ENCODE data around the gene EPX. TPM values are rescaled to one million over a fixed set of nuclear protein-coding genes. Genes with fewer than 3 reads are reported as not detected.

EPX gene
- total RNA-seq, 6 experiments from 2014 or later: not detected

- Mint-ChIP-seq H3K9me3 (no peaks in the 10 kb centered on the region), H3K27me3 (ENCODE audit: insufficient read depth) (peaks cover 23% of the 10 kb centered on the region), H3K4me1 (ENCODE audit: low read depth) (peaks cover 27% of the 10 kb centered on the region), H3K36me3 (ENCODE audit: low read depth) (no peaks in the 10 kb centered on the region), H3K4me3 (no peak overlapping the region), H3K27ac (no peak overlapping the region)
- DNase-seq: no peak
- no peak for TF ChIP-seq CTCF (IDR thresholded peaks at IDR 0.05)
Observed at GRCh38 chr17:58234512-58234911, 42.0 kb downstream of the EPX start.

DNA sequence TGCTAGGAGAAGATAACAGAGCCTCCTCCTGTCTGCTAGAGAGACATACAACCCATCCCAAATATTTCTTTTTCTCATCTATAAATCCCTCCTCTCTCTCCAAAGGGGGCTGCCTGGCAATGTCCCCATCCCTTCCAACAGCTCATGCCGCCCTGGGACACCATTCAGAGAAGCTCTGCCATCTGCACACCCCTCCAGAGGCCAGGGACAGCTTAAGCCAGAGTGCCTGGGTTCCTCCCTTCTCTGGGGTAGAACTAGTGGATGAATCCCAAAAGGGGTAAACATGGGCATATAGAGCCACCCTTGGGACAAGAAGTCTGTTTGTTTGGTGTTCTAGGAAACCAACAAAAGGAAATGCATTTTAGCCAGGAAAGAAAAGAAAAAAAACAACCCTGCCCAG is 43.3 kb downstream of the EPX start:
- Mint-ChIP-seq H3K4me1 (ENCODE audit: low read depth) (peaks cover 24% of the 10 kb centered on the region), H3K4me3 (no peak overlapping the region), H3K36me3 (ENCODE audit: low read depth) (no peaks in the 10 kb centered on the region), H3K9me3 (no peaks in the 10 kb centered on the region), H3K27ac (no peak overlapping the region), H3K27me3 (ENCODE audit: insufficient read depth) (peaks cover 33% of the 10 kb centered on the region)
- no peak for TF ChIP-seq CTCF (IDR thresholded peaks at IDR 0.05)
- no peak for DNase-seq

DNA sequence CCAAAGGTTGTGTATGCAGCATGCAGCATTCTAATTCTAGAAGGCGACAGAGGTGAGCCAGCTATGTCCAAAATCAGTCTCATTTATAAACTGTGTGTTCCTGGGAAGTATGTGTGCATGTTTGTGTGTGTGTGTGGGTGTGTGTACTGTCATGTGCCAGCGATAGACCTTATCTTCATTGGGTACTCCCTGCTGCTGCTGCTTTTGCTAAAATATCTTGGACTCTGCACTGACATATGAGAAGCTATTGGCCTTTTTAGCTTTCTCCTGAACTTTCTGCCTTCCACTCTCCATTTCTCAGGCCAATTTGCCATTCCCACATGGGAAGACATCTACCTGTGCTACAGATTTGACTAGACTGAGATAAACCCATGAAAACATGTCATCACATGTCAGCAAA is 43.9 kb downstream of the EPX start:
- Mint-ChIP-seq H3K36me3 (ENCODE audit: low read depth) (no peaks in the 10 kb centered on the region), H3K27me3 (ENCODE audit: insufficient read depth) (peaks cover 35% of the 10 kb centered on the region), H3K4me1 (ENCODE audit: low read depth) (peaks cover 19% of the 10 kb centered on the region), H3K4me3 (no peak overlapping the region), H3K27ac (no peak overlapping the region), H3K9me3 (no peaks in the 10 kb centered on the region)
- DNase-seq: no peak
- TF ChIP-seq CTCF (IDR thresholded peaks at IDR 0.05): no peak

- Mint-ChIP-seq H3K36me3 (ENCODE audit: low read depth) (no peaks in the 10 kb centered on the region), H3K9me3 (no peaks in the 10 kb centered on the region), H3K4me1 (ENCODE audit: low read depth) (peaks cover under 1% of the 10 kb centered on the region; the same call in 1 of the 2 replicates), H3K27ac (no peak within 1 kb of the TSS), H3K4me3 (no peak within 1 kb of the TSS), H3K27me3 (ENCODE audit: insufficient read depth) (peaks cover 50% of the 10 kb centered on the region)
- DNase-seq: no peak
- no peak for TF ChIP-seq CTCF (IDR thresholded peaks at IDR 0.05)
Observed at GRCh38 chr17:58238147-58238634, 45.7 kb downstream of the EPX start, which contains the start of gene LPO. LPO (plus strand) TSS chr17:58238584; CDS start chr17:58242980, 4,396 bp downstream.

GRCh38 chr17:58239987-58240386 is 47.5 kb downstream of the EPX start:
- Mint-ChIP-seq H3K27ac (no peak overlapping the region), H3K9me3 (no peaks in the 10 kb centered on the region), H3K4me1 (ENCODE audit: low read depth) (no peaks in the 10 kb centered on the region), H3K4me3 (no peak overlapping the region), H3K36me3 (ENCODE audit: low read depth) (no peaks in the 10 kb centered on the region), H3K27me3 (ENCODE audit: insufficient read depth) (peaks cover 60% of the 10 kb centered on the region)
- TF ChIP-seq CTCF (IDR thresholded peaks at IDR 0.05): no peak
- DNase-seq: no peak
